GM13976 (cell line): Measurements from ENCODE around the gene EIF4EBP2.
A peak's percentile ranks its signal among the peaks of the same experiment; 100 is the strongest.

Experiments used
- DNase-seq: peaks from one replicate; pipeline ENCODE4 v3.0.0; 2012; ENCODE audit warnings: low spot score
- CTCF ChIP-seq: IDR thresholded peaks from 2 replicates; pipeline ENCODE4 v1.5.1; 2012; ENCODE audit warnings: borderline replicate concordance, mild to moderate bottlenecking; ENCODE audit not compliant: insufficient read depth; ENCODE audit errors: extremely low read depth, missing control alignments, control extremely low read depth
- in situ Hi-C: fragments of 300-500 bp; cut with MboI; formaldehyde crosslinking; loops from one replicate; pipeline ENCODE4 v1.12.0; 2022; ENCODE audit warnings: low sequenced_read_pairs, mixed read lengths, inconsistent platforms; ENCODE audit not compliant: unreplicated experiment

EIF4EBP2 gene

DNA sequence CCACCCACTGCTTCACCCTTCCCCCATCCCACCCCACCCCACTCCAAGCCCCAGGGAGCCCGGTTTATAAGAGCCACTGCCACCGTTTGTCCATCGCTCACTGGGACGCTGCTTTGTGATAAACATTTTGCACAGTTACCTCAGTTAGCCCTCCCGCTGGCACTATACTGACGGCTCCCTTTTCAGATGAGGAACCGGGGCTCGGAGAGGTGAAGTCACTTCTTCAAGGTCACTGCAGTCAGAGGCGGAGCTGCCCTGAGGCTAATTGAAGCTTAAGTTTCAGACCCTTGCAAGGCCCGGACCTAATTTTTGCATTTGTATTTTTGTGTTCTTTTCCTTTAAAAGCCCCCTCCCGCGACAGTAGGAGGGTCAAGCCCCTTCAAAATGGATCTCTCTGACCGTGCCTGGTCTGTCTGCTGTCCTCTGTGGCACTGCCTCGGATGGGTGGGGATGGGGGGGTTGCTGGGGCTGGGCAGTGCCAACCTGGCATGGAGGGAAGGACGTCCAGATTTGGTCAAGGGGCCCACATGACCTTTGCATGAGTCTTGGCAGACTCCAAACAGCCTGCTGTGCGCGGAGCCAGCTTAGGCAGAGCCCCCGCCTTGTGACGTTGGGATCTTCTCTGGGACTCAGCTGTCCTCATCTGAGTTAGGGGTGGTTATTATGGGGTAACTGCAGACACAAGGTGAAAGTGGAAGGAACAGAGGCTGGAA lies 55.3 kb downstream of the EIF4EBP2 start:
- TF ChIP-seq CTCF, result no peak
- in situ Hi-C loops, result loop anchor here (25.0 kb wide), 1 partner anchor 303 kb away; no protein-coding TSS in a partner anchor
- DNase-seq, result no peak

GRCh38 chr10:70459774-70460490 lies 56.0 kb downstream of the EIF4EBP2 start:
- DNase-seq, result no peak
- TF ChIP-seq CTCF, result no peak
- in situ Hi-C loops, result loop anchor here (5.0 to 25.0 kb wide), 2 partner anchors 72 to 302 kb away; no protein-coding TSS in a partner anchor

DNA sequence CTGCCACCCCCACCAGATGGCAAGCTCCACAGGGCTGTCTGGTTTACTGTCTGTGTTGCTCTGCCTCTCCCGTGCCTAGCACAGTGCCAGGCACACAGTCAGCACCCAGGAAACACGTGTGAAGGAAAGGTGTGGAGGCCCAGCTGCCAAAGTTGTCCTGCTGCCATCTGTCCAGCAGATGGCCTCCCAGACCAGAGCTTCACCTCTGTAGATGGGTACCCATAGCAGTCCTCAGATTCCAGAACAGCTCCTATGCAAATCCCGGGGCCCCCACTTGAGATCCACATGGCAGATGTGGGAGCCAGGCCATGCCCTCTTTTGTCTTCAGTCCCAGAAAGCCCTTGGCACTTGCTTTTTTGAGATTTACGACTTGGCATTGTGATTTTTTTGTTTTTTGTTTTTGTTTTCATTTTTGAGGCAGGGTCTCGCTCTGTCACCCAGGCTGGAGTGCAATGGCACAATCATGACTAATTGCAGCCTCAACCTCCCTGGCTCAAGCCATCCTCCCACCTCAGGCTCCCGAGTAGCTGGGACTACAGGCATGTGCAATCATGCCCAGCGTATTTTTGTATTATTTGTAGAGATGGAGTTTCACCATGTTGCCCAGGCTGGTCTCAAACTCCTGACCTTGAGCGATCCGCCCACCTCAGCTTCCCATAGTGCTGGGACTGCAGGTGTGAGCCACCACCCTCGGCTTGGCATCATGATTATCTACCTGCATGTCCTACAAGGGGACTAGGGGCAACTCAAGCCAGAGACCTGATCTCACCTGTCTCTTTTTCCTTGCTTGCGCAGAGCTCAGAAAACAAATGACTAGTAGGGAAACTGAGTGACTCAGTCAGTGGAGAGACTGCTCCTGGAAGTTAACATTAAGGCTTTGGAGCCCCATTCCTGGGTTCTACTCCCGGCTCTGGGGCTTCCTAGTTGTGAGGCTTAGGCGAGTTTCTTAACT lies 57.7 kb downstream of the EIF4EBP2 start:
- DNase-seq, result peak; percentile 84
- in situ Hi-C loops, result loop anchor here (5.0 to 25.0 kb wide), 2 partner anchors 71 to 301 kb away; no protein-coding TSS in a partner anchor

GRCh38 chr10:70462349-70462984 lies 58.5 kb downstream of the EIF4EBP2 start:
- no peak for DNase-seq
- in situ Hi-C loops, result loop anchor here (5.0 to 25.0 kb wide), 2 partner anchors 70 to 300 kb away; no protein-coding TSS in a partner anchor
- no peak for TF ChIP-seq CTCF

More for the DNA sequence above, 57.7 kb downstream of the EIF4EBP2 start:
- peak; percentile 79 for TF ChIP-seq CTCF

DNA sequence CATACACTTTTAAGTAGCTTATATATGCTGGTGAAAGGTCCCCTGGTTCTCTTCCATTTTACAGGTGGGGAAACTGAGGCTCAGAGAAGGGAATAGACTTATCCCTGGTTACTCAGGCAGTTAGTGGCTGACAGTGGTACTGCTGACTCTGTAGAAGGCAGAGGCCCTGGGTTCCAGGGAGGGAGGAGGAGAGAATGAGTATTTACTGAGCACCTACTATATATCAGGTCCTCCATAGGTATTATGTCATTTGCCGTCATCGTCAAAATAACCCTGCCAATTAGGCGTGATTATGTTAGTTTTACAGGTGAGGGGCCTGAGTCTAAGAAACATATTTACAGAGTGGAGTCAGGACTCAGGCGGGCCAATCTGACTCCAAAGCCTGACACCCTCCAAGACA lies 61.3 kb downstream of the EIF4EBP2 start:
- in situ Hi-C loops, result loop anchor here (25.0 kb wide), 1 partner anchor 297 kb away; no protein-coding TSS in a partner anchor
- no peak for TF ChIP-seq CTCF
- DNase-seq, result no peak

DNA sequence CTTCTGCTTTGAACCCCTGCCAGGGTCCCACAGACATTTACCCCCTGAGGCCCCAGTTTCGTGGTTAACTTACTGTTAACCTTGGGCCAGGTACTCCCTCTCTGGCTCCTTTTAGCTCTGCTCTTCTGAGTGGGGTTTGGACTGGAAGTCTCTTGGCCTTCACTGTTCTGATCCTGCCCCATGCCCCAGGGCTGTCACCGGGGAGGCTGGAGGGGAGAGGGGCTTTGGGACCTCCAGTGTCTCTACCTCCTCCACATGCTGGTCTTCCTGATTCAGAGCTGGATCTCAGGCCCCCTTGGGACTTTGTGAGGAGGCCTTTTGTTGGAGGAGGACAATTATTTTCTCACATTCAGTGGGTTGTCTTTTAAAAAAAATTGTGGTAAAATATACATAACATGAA lies 61.9 kb downstream of the EIF4EBP2 start:
- in situ Hi-C loops, result loop anchor here (25.0 kb wide), 1 partner anchor 296 kb away; no protein-coding TSS in a partner anchor
- DNase-seq, result no peak
- TF ChIP-seq CTCF, result no peak
